ENCODE measurements around the gene NR4A3. TPM values are rescaled to one million over a fixed set of nuclear protein-coding genes. Genes with fewer than 3 reads are reported as not detected.
A peak's percentile ranks its signal among the peaks of the same experiment; 100 is the strongest.

Gene NR4A3
- total and polyA plus RNA-seq, 9 of the 15 experiments (the other 6 are each of a cell fraction or from before 2014, with no cell fraction given), result 0.04 to 0.07 TPM; not detected in 7

GRCh38 chr9:99821396-99822108 is at the start of gene NR4A3 (continued):
- TF ChIP-seq ZBTB40 (IDR thresholded peaks at IDR 0.05), result 0 out of 2 replicates have a peak, but pooled peaks have one; percentile 25
- no peak for TF ChIP-seq ZBTB40 (CRISPR knock-in tag; IDR thresholded peaks at IDR 0.05)
- TF ChIP-seq FOSL1 (tag; conservative IDR thresholded peaks at IDR 0.05), result 0 out of 2 replicates have a peak, but pooled peaks have one; percentile 19
- no peak for TF ChIP-seq ZNF143 (CRISPR knock-in tag; IDR thresholded peaks at IDR 0.05)
- TF ChIP-seq HDGF (IDR thresholded peaks at IDR 0.05), result no peak
- 0 out of 2 replicates have a peak, but pooled peaks have one; percentile 26 for TF ChIP-seq ZBTB7A (IDR thresholded peaks at IDR 0.05; ENCODE audit: borderline replicate concordance, control insufficient read depth, low read depth, low read length)
- no peak for TF ChIP-seq YBX1 (IDR thresholded peaks at IDR 0.05)
- no peak for TF ChIP-seq GATA2 (CRISPR knock-in tag; IDR thresholded peaks at IDR 0.05)
- TF ChIP-seq FOXP4 (CRISPR knock-in tag; IDR thresholded peaks at IDR 0.05; ENCODE audit: borderline replicate concordance), result peak; percentile 86
- TF ChIP-seq PCBP1 (IDR thresholded peaks at IDR 0.05; ENCODE audit: low read depth, low read length, poor library complexity, severe bottlenecking), result peak; percentile 72
- TF ChIP-seq CBX5 (IDR thresholded peaks at IDR 0.05; ENCODE audit: borderline replicate concordance, low read depth), result no peak
- no peak for TF ChIP-seq MCM3 (IDR thresholded peaks at IDR 0.05)
- peak; percentile 66 for TF ChIP-seq ZFX (CRISPR knock-in tag; IDR thresholded peaks at IDR 0.05)
- TF ChIP-seq ZBTB43 (CRISPR knock-in tag; IDR thresholded peaks at IDR 0.05), result 0 out of 2 replicates have a peak, but pooled peaks have one; percentile 67
